GM12865 (cell line): ENCODE measurements around the gene SARS1.

Experiments used
- DNase-seq: peaks from one replicate; pipeline ENCODE4 v3.0.0; 2010; ENCODE audit warnings: low read depth
- H3K4me3 ChIP-seq: 2 replicates; pipeline ENCODE4 v1.5.1; 2011; ENCODE audit warnings: mild to moderate bottlenecking, low read depth, low read length, control low read depth
- TF ChIP-seq, protein P1 (sequence below): IDR thresholded peaks from 2 replicates; pipeline ENCODE4 v1.5.1; 2011; ENCODE audit warnings: low read length, control low read depth, low read depth, inconsistent platforms; ENCODE audit not compliant: insufficient read depth; ENCODE audit errors: missing control alignments

Gene SARS1

DNA sequence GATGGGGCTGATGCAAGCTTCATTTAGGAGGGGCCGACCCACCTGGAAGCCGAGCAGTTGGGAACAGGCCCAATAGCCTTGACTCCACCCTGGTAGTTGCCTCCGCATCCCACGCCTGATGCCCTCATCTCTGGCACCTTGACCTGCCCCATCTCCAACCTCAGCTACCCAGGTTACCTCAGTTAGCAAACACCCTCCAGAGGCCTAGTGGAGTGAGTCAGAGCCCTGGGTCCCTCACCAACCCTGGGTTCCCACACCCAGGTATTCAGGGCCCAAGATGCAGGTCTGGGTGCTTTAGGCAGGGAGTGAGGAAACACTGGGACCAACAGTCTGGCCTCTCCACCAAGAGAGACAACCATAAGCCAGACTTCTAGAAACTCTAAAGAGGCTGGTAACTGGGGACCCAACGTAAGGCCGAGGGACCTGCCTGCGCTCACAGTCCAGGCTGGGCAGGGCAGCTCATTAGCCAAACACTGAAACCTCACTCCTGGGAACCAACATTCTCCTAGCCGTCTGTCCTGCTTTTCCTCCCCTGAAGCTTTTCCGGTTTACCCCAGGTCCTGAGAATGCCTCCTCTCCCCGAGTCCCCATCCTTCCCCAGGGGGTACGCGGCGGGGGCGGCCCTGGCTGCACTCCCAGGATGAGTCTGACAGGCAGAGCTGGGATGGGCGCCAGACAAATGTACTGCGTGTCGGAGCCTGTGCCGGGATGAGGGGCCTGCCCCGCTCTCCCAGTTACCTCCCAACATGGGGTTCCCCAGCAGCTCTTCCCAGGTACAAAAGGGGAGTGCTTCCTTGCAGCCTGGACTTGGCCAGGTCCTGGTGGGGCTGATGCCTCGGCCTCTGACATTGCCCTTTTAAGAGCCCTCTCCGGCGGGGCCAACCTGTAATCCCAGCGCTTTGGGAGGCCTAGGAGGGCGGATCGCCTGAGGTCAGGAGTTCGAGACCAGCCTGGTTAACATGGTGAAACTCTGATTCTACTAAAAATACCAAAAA, 26.7 kb downstream of the SARS1 start:
- H3K4me3 ChIP-seq, result no peak overlapping the region
- no peak for DNase-seq
- TF ChIP-seq, protein P1, sequence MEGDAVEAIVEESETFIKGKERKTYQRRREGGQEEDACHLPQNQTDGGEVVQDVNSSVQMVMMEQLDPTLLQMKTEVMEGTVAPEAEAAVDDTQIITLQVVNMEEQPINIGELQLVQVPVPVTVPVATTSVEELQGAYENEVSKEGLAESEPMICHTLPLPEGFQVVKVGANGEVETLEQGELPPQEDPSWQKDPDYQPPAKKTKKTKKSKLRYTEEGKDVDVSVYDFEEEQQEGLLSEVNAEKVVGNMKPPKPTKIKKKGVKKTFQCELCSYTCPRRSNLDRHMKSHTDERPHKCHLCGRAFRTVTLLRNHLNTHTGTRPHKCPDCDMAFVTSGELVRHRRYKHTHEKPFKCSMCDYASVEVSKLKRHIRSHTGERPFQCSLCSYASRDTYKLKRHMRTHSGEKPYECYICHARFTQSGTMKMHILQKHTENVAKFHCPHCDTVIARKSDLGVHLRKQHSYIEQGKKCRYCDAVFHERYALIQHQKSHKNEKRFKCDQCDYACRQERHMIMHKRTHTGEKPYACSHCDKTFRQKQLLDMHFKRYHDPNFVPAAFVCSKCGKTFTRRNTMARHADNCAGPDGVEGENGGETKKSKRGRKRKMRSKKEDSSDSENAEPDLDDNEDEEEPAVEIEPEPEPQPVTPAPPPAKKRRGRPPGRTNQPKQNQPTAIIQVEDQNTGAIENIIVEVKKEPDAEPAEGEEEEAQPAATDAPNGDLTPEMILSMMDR, result no peak

DNA sequence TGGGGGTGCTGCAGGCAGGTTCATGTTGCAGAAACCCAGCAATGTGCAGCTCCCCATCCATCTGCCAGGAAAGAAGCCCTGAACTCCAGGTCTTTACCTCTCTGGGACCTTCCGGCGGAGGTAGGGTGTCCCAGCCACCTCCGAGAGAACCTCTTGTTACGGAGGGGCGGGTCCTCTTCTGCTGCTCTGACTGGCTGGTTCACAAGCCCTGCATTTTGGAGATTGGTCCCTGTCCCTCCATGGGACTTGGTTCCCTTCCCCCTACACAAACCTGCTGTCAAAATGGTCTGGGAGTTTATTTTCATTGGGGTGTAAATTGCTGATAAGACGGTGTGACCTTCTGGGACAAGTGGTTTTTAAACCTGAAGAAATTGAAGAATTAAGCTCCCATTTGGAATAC, 27.6 kb downstream of the SARS1 start:
- TF ChIP-seq, protein P1, result no peak
- no peak overlapping the region for H3K4me3 ChIP-seq
- no peak for DNase-seq

DNA sequence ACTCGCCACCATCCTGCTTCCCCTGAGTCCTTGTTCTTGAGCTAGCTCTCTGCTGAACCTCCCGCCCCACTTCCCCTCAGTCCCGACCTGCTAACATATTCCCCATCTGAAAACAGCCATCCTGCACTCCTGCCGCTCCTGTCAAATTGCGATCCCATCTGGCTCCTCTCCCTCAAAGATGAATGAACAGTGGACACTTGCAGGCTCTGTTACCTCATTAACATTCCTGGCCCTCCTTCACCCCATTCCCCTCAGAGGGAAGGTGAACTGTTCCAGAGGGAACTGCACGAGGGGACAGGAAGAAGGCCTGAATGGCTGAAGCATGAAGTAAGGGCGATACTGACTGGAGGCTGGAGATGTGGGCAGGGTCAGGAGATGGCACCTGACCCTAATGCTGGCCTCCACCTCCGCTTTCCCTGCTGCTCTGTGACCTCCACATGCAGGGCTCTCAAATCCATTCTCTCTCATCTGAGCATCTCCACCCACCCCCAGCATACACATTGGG, 28.2 kb downstream of the SARS1 start:
- TF ChIP-seq, protein P1, result no peak
- H3K4me3 ChIP-seq, result no peak overlapping the region
- no peak for DNase-seq

DNA sequence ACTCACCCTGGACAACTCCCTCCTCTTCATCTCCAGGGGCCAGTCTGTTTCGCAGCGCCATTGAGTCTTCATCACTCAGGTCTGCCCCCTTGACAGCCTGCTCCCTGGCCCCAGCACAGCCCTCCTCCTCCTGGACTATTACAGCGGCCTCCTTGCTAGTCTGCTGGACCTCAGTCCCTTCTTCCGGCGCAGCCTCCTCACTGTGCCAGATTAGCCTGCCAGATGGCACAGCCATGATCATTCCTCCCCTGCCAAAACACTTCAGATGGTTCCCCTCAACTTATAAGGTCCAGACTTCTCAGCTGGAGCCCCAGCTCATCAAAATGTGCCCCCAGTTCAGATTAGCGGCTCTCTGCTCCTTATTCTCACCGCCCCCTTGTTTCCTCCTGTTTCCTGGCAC, 28.7 kb downstream of the SARS1 start:
- TF ChIP-seq, protein P1, result no peak
- H3K4me3 ChIP-seq, result no peak overlapping the region
- no peak for DNase-seq

- TF ChIP-seq, protein P1, result no peak
- H3K4me3 ChIP-seq, result no peak overlapping the region
- DNase-seq, result no peak
Measured at GRCh38 chr1:109243221-109243620, 29.5 kb downstream of the SARS1 start.

DNA sequence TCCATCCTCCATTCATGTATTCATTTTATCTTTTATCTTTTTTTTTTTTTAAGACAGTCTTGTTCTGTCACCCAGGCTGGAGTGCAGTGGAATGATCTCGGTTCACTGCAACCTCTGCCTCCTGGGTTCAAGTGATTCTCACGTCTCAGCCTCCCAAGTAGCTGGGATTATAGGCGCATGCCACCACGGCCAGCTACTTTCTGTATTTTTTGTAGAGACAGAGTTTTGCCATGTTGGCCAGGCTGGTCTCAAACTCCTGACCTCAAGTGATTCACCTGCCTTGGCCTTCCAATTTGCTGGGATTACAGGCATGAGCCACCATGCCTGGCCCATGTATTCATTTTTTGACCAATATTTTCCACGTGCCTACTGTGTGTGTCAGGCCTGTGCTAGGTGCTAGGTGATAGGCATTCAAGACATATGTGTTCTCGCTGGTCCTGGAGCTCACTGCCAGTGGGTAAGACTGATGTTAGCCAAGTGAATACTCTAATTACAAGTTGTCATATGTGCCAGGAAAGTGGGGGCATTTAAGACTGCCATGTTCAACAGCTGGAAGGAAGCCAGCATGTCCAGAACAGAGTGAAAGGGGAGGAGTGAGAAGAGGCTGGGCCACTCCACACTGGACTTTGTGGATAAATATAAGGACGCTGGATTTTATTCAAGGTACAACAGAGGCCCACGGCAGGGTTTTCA, 30.3 kb downstream of the SARS1 start:
- no peak for DNase-seq
- TF ChIP-seq, protein P1, result no peak
- no peak overlapping the region for H3K4me3 ChIP-seq
